Neuron (in vitro differentiated cells): ENCODE data around the gene PRKCE.

ENCODE experiments used
- H2AFZ ChIP-seq: one replicate; pipeline ENCODE4 v1.6.1; 2013; ENCODE audit warnings: low read depth, mild to moderate bottlenecking, inconsistent platforms, low read length, moderate library complexity
- H3K27me3 ChIP-seq: one replicate; pipeline ENCODE4 v1.6.1; 2013; ENCODE audit warnings: low read length; ENCODE audit not compliant: insufficient read depth
- H3K36me3 ChIP-seq: one replicate; pipeline ENCODE4 v1.6.1; 2013; ENCODE audit warnings: low read length; ENCODE audit not compliant: insufficient read depth
- H3K4me1 ChIP-seq: one replicate; pipeline ENCODE4 v1.6.1; 2013; ENCODE audit warnings: low read length; ENCODE audit not compliant: insufficient read depth
- H3K4me3 ChIP-seq: 2 replicates; pipeline ENCODE4 v1.5.1; 2013; ENCODE audit warnings: mild to moderate bottlenecking, low read length, moderate library complexity
- H3K9me3 ChIP-seq: one replicate; pipeline ENCODE4 v1.6.1; 2013; ENCODE audit warnings: low read length

Gene PRKCE

DNA sequence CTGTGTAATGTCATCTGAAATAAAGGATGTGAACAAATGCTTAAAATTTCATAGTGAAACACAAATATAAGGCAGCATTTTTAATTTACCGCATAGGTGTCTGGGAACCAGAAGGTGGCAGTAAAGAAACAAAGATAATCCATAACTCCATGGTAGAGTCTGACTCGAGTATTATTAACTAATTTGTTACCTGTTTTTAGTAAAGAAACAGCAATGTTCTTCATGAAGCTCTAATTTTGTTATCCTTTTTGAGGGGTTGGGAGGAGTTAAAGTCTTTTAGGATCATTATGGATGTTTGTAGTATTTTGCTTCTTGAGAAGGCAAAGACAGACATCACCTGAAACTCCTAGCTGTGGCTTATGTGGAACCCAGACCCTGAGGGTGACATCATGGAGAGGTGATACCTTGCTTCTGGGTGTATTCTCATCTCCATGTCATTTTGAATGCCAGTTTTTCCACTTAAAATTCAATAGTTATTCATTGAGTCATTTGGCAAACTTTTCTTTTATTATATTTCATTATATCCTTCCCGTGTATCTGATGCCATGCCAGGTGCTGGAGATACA is 359.5 kb downstream of the PRKCE start:
- H3K4me1 ChIP-seq = peaks cover 6% of the 10 kb centered on the region
- no peak overlapping the region for H3K4me3 ChIP-seq
- no peaks in the 10 kb centered on the region for H3K27me3 ChIP-seq
- H3K36me3 ChIP-seq = no peaks in the 10 kb centered on the region
- H3K9me3 ChIP-seq = no peaks in the 10 kb centered on the region
- H2AFZ ChIP-seq = no peak overlapping the region

DNA sequence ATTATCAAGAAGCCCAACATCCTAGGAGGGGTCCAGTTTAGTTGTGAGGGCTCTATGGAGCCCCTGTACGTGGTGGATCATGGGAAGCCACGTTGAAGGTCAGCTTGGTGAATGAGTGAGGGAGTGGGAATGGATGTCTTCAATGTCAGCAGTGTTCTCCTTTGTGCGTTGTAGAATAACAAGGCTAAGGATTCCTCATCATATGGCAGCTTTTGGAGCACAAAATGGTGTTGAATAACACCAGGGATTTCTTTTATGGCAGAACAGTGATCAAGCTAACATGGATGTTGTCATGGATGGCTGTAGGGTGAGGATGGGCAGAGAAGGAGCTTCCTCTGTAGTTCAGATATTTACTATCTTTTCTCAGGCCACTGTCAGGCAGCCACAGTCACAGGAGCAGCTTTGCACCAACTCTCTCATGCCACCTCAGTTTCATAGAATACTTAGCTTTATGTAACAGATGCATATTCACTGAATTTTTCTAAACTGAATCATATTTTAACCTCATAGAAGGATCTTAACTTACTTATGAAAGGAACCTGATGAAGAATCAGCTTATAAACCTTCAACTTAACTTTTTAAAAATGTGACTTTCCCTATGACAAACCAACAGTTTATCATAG is 361.3 kb downstream of the PRKCE start:
- H3K27me3 ChIP-seq = no peaks in the 10 kb centered on the region
- no peaks in the 10 kb centered on the region for H3K9me3 ChIP-seq
- H2AFZ ChIP-seq = no peak overlapping the region
- H3K4me3 ChIP-seq = no peak overlapping the region
- H3K36me3 ChIP-seq = no peaks in the 10 kb centered on the region
- H3K4me1 ChIP-seq = peaks cover 6% of the 10 kb centered on the region

DNA sequence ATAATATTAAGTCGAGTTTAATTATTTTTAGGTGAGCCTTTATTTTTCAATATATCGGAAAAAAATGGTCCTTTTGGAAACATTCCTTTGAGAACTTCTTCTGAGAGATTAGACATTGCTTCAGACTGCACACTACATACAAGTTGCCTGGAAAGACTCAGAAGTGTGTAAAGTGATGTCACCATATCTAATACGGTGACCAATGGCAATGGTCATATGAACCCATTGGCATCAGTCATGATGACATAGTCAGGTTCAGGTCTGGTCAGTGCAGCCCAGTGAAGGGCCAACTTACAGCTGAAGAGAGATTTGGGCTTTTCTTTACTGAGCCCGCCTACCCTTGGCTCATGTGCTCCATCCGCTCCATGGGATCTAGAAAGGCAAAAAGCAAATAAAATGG is 362.3 kb downstream of the PRKCE start:
- Histone ChIP-seq H3K27me3 (no peaks in the 10 kb centered on the region), H2AFZ (no peak overlapping the region), H3K36me3 (no peaks in the 10 kb centered on the region), H3K9me3 (no peaks in the 10 kb centered on the region), H3K4me1 (peaks cover 6% of the 10 kb centered on the region), H3K4me3 (no peak overlapping the region)

DNA sequence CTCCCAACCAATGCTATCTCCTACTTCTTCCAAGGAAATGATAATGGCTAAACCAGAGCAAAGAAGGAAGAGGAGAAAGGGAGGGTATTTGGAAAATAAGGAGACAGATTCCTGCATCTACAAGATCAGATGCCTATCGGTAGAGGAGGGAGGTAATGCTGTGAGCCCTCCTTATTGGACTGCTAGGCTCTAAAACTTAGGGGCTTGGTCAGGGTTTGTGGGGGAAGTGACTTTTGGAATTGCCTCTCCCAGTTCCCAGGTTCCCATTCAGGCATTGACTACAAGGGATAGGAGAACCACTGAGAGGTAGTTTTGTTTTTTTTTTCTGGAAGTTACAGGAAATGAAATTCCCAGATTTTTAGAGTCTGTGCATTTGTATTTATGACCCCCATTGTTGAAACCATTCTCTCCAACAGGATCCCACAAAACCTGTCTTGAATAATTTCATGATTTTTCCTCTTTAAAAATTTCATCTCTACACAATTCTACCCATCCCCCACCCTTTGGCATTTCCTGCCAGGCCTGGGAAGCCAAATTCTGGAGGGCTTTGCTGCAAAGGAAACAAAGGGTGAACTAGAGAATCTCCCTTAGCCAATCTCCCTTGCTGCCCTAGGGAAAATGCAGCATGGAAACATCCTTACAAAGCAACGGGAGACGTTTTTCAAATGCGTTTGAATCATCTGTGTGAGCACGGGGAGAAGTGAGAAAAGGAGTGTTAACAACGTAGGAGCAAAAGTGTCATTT is 363.6 kb downstream of the PRKCE start:
- H3K9me3 ChIP-seq = no peaks in the 10 kb centered on the region
- H3K4me1 ChIP-seq = peaks cover 6% of the 10 kb centered on the region
- no peaks in the 10 kb centered on the region for H3K27me3 ChIP-seq
- H3K4me3 ChIP-seq = no peak overlapping the region
- H3K36me3 ChIP-seq = no peaks in the 10 kb centered on the region
- H2AFZ ChIP-seq = no peak overlapping the region

DNA sequence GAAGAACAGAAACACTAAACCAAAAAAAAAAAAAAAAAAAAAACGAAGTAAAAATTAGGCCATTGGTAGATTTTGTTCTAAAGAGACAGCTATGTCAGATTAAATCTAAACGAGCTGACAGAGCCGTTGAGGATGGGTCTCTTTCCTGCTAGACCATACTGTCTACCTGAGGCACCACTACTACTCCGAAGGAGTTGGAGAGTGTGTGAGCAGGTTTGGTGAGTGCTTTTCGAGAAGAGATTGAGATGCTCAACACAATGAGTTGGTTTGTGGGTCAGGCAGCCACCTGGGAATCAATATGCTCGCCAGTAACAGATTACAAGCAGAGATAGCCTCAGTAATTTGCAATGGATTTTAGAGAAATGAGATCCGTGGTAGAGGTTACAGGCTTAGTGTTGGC is 364.2 kb downstream of the PRKCE start:
- Histone ChIP-seq H2AFZ (no peak overlapping the region), H3K4me3 (no peak overlapping the region), H3K9me3 (no peaks in the 10 kb centered on the region), H3K4me1 (peaks cover 6% of the 10 kb centered on the region), H3K27me3 (no peaks in the 10 kb centered on the region), H3K36me3 (no peaks in the 10 kb centered on the region)

DNA sequence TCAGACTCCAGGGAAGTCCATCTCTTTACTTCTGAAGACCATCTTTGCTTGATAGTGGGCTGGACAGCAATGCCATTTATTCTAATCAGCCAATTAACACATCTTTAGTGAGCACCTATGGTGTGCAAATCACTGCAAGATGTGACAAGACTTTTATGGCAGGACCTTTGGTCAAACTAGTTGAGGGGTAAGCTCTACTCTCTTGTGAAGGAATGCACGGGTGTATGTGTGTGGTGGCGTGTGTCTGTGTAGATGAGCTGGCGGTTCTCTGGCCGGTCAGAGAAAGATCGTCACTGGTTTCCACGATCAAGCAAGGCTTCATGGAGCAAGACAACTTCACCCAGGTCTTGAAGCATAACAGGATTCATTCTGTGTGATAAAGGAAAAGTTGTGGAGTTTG is 364.6 kb downstream of the PRKCE start:
- Histone ChIP-seq H3K4me1 (peaks cover 6% of the 10 kb centered on the region), H3K4me3 (no peak overlapping the region), H3K9me3 (no peaks in the 10 kb centered on the region), H2AFZ (no peak overlapping the region), H3K27me3 (no peaks in the 10 kb centered on the region), H3K36me3 (no peaks in the 10 kb centered on the region)

DNA sequence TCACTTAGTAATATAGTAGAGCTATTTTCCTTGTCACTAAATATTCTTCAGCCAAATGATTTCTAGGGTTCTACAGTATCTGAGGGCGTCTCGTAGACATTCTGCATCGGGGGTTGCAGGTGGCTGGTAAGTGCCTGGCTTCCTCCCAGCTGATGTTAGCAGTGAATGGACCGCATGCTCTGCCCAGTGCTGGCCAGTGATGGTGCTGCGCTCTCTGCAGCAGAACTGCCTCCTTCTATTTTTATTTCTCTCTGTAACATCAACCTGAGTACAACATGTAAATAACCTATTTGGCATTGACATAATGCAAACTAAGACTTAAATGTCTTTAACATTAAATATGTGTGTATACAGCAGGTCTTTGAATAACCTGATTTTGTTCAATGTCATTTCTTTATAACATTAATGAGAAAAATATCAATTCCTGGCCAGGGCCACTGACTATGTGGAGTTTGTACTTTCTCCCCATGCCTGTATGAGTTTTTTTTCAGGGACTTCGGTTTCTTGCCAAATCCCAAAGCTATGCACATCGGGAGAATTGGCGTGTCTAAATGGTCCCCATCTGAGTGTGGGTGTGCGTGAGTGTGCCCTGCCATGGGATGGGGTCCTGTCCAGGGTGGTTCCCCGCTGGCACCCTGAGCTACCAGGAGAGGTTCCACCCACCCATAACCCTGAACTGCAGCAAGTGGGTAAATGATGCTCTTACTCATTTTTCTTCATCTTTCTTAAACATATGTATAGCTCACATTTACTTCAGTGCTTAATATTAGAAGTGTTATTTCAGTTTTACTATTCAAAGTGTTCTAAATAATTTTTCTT is 367.5 kb downstream of the PRKCE start:
- H3K4me1 ChIP-seq = peaks cover 6% of the 10 kb centered on the region
- no peaks in the 10 kb centered on the region for H3K36me3 ChIP-seq

DNA sequence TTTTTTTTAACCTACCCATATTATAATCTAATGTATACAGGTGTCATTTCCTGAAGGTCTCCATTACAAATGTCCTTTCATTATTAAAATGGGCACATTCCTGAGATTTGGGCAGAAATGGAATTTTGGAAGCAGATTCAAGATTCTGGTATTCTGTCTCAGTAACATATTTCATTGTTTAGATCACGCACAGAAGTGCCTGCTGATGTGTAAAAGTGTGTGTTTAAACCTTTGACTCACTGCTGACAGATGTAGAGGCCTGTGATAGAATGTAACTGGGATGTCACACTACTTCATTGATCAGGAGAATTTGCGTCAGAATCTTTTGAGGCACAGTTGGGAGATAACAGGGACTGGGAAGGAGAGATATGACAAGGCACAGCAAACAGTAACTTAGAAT is 368.9 kb downstream of the PRKCE start:
- Histone ChIP-seq H3K4me3 (no peak overlapping the region), H2AFZ (no peak overlapping the region), H3K4me1 (peaks cover 4% of the 10 kb centered on the region), H3K27me3 (no peaks in the 10 kb centered on the region), H3K36me3 (no peaks in the 10 kb centered on the region), H3K9me3 (no peaks in the 10 kb centered on the region)

More for the DNA sequence above, 367.5 kb downstream of the PRKCE start:
- Histone ChIP-seq H3K27me3 (no peaks in the 10 kb centered on the region), H3K4me3 (no peak overlapping the region), H3K9me3 (no peaks in the 10 kb centered on the region), H2AFZ (no peak overlapping the region)

DNA sequence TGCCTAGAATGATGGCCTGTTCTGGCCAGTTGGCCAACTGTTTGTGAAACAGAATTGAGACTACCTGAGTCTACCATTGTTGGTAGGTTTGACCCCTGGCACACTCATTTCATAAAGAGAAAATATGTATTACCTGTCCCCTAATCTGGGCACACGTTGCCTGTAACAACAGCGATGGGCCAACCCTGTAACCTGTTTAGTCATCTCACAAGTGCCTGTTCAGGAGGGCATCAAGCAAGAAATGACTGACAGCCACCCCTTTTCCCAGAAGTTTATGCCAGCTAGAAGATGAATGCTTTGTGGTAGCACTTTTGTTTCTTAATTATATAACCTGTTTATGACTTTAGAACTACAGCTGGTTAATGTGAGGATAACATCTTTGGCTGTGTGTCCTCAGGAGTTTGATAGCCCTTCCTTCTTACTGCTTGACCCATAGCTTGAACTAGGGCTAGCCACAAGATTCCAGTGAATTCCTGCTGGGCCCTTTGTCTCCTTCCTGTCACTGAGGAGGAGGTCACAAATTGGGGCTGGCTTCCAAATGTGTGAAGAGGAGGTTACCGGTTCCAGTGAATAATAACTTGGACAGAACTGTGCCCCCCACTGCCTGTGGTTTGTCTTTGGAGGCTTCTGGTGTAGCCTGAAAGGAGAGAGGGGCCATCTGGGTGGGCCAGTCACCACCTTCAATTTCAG is 371.8 kb downstream of the PRKCE start:
- H3K27me3 ChIP-seq = no peaks in the 10 kb centered on the region
- no peak overlapping the region for H3K4me3 ChIP-seq
- H3K36me3 ChIP-seq = no peaks in the 10 kb centered on the region
- no peaks in the 10 kb centered on the region for H3K4me1 ChIP-seq
- H2AFZ ChIP-seq = no peak overlapping the region
- H3K9me3 ChIP-seq = no peaks in the 10 kb centered on the region

DNA sequence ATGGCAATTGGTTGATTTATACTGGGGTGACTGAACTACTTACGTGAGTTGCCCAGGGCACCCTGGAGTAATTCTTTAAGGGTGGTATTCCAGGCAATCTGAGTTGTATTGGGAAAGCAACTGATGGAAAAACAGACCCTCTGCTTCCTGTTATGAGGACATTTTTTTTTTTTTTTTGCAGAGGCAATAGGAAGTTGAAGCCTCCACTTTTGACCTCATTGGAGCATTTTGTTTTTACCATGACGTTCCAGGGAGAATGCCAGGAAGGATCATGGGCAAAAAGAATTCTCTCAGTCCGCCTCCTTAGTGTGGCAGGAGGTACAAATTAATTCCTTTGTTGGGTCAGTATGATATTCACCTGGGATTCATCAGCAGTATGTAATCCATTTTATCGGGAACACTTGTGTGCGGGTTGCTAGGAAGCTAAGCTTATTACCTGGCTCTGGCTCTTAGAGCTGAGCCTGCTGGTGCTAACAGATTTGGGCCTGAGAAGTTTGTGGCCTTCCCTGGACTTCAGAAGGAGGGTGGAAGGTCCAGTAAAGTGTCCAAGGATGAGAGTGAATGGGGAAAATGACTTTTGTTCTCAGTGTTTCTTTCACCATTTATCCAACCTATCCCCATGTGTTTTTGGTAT is 372.8 kb downstream of the PRKCE start:
- H3K4me3 ChIP-seq = no peak overlapping the region
- H3K36me3 ChIP-seq = no peaks in the 10 kb centered on the region
- no peaks in the 10 kb centered on the region for H3K4me1 ChIP-seq
- no peaks in the 10 kb centered on the region for H3K9me3 ChIP-seq
- H2AFZ ChIP-seq = no peak overlapping the region
- no peaks in the 10 kb centered on the region for H3K27me3 ChIP-seq

DNA sequence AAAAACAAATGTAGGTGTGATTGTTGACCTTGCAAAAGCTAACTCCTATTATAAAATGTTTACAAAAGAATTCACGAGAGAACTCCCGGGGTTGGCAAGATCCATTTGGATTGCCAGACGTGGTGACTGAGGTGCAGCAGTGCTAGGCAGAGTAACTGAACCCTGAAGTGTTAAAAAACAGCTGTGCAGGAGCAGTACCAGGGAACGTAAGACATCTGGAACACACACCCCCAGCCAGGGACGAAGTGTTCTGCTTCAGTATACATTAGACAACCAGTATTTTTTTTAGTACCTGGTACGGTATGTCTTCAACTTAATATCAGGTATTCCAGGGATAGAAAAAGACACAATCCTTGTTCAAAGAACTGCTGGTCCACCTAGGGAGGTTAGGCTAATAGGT is 373.6 kb downstream of the PRKCE start:
- Histone ChIP-seq H2AFZ (no peak overlapping the region), H3K4me3 (no peak overlapping the region), H3K9me3 (no peaks in the 10 kb centered on the region), H3K27me3 (no peaks in the 10 kb centered on the region), H3K4me1 (no peaks in the 10 kb centered on the region), H3K36me3 (no peaks in the 10 kb centered on the region)

DNA sequence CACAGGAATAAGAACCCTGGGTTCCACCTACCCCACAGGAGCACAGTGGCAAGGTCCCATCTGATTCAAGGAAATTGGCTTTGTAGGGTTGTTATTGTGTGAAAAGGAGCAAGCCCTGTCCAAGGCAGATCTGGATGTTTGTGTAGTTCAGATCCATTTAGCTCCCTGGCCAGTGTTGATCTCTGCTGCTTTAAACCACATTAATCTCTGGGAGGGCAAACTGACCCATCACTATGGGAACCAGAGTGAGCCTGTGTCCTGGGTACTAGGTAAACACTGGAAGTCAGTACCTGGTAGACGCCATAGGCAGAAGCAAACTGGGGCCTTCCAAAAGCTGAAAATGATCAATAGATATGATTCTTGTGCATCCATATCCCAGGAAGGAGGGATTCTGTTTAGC is 374.2 kb downstream of the PRKCE start:
- no peaks in the 10 kb centered on the region for H3K9me3 ChIP-seq
- H2AFZ ChIP-seq = no peak overlapping the region
- H3K27me3 ChIP-seq = no peaks in the 10 kb centered on the region
- H3K36me3 ChIP-seq = no peaks in the 10 kb centered on the region
- H3K4me1 ChIP-seq = no peaks in the 10 kb centered on the region
- no peak overlapping the region for H3K4me3 ChIP-seq
